WTC11 (cell line): ENCODE results near the gene MYH10. TPM values are rescaled to one million over a fixed set of nuclear protein-coding genes. Genes with fewer than 3 reads are reported as not detected.

Source experiments
- ARID4B ChIP-seq: sonication (generic); formaldehyde crosslinking; IDR thresholded peaks from 2 replicates; pipeline ENCODE4 v1.8.0; 2023; ENCODE audit warnings: missing genetic modification reagents, mild to moderate bottlenecking, borderline replicate concordance
- MAX ChIP-seq: sonication (generic); formaldehyde crosslinking; IDR thresholded peaks from 2 replicates; pipeline ENCODE4 v1.8.0; 2022; ENCODE audit warnings: mild to moderate bottlenecking, missing genetic modification reagents
- OVOL2 ChIP-seq: fragments of 250-450 bp; sonication (Bioruptor Pico); IDR thresholded peaks from 2 replicates; pipeline ENCODE4 v1.9.0; 2021; ENCODE audit warnings: mild to moderate bottlenecking, borderline replicate concordance
- PREB ChIP-seq: sonication (generic); formaldehyde crosslinking; IDR thresholded peaks from 2 replicates; pipeline ENCODE4 v1.8.1; 2022; ENCODE audit warnings: mild to moderate bottlenecking, missing genetic modification reagents, moderate library complexity, borderline replicate concordance
- total RNA-seq: library from RNA; stranded (reverse); gene quantifications from 3 replicates; pipeline ENCODE4 v1.2.3, GENCODE V29; 2021

Gene MYH10
- total RNA-seq, 1 experiment from 2014 or later, result 231 TPM

- TF ChIP-seq ARID4B (CRISPR knock-in tag) (no peak), PREB (CRISPR knock-in tag) (no peak), OVOL2 (CRISPR knock-in tag) (no peak), MAX (no peak)
Observed at GRCh38 chr17:8426094-8426720, 204.3 kb downstream of the MYH10 start (continued).

Other genes starting within 250 kb of the MYH10 start
- gene RPL26, start 247.5 kb downstream of the MYH10 start, total RNA-seq, result 1,825 to 2,081 TPM (median 2,046 TPM) in 3 replicates
- gene RNF222, start 232.9 kb downstream of the MYH10 start, total RNA-seq, result not detected in 3 replicates
- 23.8 to 34.7 TPM (median 27.4 TPM) in 3 replicates for gene NDEL1, start 194.8 kb downstream of the MYH10 start, total RNA-seq
- not detected in 3 replicates for gene CCDC42, start 114.1 kb upstream of the MYH10 start, total RNA-seq
- gene SPDYE4, start 127.8 kb upstream of the MYH10 start, total RNA-seq, result not detected in 3 replicates
- 4.0 to 5.2 TPM (median 4.5 TPM) in 3 replicates for gene MFSD6L, start 168.6 kb upstream of the MYH10 start, total RNA-seq
- gene PIK3R6, start 236.9 kb upstream of the MYH10 start, total RNA-seq, result 0.15 to 0.23 TPM (median 0.21 TPM) in 3 replicates